ENCODE results near the gene SCN2A.
A peak's percentile ranks its signal among the peaks of the same experiment; 100 is the strongest.

Gene SCN2A

DNA sequence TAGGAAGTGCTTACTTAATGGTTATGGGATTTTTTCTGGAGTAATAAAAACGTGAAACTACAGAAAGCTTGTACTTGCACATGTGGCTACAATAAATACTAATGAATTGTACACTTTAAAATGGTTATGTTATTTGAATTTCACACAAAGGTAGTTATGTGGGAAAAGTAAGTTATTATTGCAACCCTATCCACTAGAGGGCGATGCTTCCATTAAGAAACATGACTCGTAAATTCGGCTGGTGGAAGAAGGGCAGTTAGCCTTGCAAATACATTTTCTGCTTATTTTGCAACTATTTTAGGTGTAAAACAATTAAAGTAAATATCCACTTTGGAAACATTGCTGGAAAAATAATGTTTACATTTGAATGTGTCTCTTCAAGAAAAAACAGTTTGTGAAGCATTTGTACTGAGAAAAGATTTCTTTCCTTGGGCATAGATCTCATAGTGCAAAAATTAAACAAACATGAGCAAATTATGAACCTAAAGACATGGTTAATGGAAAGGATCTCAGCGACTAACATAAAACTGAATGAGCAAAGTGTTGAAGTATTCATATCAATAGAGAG, 162.2 kb downstream of the SCN2A start:
- FAIRE-seq (peak; percentile 77), DNase-seq (ENCODE audit: insufficient read length) (no peak)
- no peak for TF ChIP-seq TAF1 (IDR thresholded peaks at IDR 0.05; ENCODE audit: borderline replicate concordance, low read depth, low read length)

GRCh38 chr2:165402162-165402561, 162.9 kb downstream of the SCN2A start:
- FAIRE-seq: no peak
- TF ChIP-seq TAF1 (IDR thresholded peaks at IDR 0.05; ENCODE audit: borderline replicate concordance, low read depth, low read length): no peak
- no peak for DNase-seq (ENCODE audit: insufficient read length)

GRCh38 chr2:165406173-165406572, 167.0 kb downstream of the SCN2A start:
- no peak for DNase-seq (ENCODE audit: insufficient read length)
- no peak for TF ChIP-seq POLR2AphosphoS5 (IDR thresholded peaks at IDR 0.05; ENCODE audit: low read depth, low read length)
- no peak for TF ChIP-seq TAF1 (IDR thresholded peaks at IDR 0.05; ENCODE audit: borderline replicate concordance, low read depth, low read length)
- TF ChIP-seq POLR2A (IDR thresholded peaks at IDR 0.05; ENCODE audit: low read depth, low read length): no peak
- FAIRE-seq: no peak

- FAIRE-seq: no peak
- no peak for DNase-seq (ENCODE audit: insufficient read length)
- TF ChIP-seq POLR2AphosphoS5 (IDR thresholded peaks at IDR 0.05; ENCODE audit: low read depth, low read length) (no peak), TAF1 (IDR thresholded peaks at IDR 0.05; ENCODE audit: borderline replicate concordance, low read depth, low read length) (no peak), POLR2A (IDR thresholded peaks at IDR 0.05; ENCODE audit: low read depth, low read length) (no peak)
These were observed 168.3 kb downstream of the SCN2A start for GRCh38 chr2:165407466-165407865.

- TF ChIP-seq POLR2A (IDR thresholded peaks at IDR 0.05; ENCODE audit: low read depth, low read length): no peak
- no peak for DNase-seq (ENCODE audit: insufficient read length)
- no peak for FAIRE-seq
These were observed 169.0 kb downstream of the SCN2A start for GRCh38 chr2:165408186-165408585.

DNA sequence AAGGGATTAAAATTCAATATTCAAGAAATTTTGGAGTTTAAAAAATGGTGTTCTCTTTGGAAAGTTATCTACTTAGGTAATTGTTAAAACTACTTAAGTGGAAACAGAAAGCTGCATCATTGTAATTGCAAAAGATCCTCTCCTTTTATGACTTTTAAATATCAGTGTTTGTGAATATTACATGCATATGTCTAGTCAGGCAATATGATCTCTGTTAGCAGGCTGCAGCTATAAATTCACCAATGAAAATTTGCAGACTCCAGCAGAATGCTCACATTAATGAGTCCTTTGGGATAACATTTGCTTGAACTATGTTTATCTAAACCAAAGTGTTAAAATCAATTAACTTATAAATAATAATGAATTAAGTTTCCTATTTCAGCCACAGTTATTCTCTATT, 171.1 kb downstream of the SCN2A start:
- no peak for TF ChIP-seq TAF1 (IDR thresholded peaks at IDR 0.05; ENCODE audit: borderline replicate concordance, low read depth, low read length)
- TF ChIP-seq POLR2AphosphoS5 (IDR thresholded peaks at IDR 0.05; ENCODE audit: low read depth, low read length): no peak
- no peak for TF ChIP-seq POLR2A (IDR thresholded peaks at IDR 0.05; ENCODE audit: low read depth, low read length)
- DNase-seq (ENCODE audit: insufficient read length) (no peak), FAIRE-seq (no peak)

DNA sequence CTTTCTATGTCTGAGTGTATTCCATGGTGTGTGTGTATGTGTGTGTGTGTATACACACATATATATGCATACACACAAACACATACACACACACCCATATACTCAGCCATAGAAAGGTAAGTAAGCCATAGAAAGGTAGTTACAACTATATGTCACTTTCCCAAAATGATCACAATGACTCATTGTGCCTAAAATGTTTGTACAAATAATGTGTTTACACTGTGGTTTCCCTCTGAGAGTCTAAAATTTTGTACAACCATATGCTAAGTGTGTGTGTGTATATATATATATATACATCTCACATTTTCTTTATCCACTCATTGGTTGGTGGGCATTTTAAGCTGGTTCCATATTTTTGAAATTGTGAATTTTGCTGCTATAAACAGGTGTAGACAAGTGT, 175.0 kb downstream of the SCN2A start:
- no peak for TF ChIP-seq POLR2AphosphoS5 (IDR thresholded peaks at IDR 0.05; ENCODE audit: low read depth, low read length)
- no peak for TF ChIP-seq POLR2A (IDR thresholded peaks at IDR 0.05; ENCODE audit: low read depth, low read length)
- TF ChIP-seq TAF1 (IDR thresholded peaks at IDR 0.05; ENCODE audit: borderline replicate concordance, low read depth, low read length): no peak
- no peak for FAIRE-seq
- DNase-seq (ENCODE audit: insufficient read length): no peak

- DNase-seq (ENCODE audit: insufficient read length) (no peak), FAIRE-seq (no peak)
- no peak for TF ChIP-seq POLR2A (IDR thresholded peaks at IDR 0.05; ENCODE audit: low read depth, low read length)
- no peak for TF ChIP-seq TAF1 (IDR thresholded peaks at IDR 0.05; ENCODE audit: borderline replicate concordance, low read depth, low read length)
- no peak for TF ChIP-seq POLR2AphosphoS5 (IDR thresholded peaks at IDR 0.05; ENCODE audit: low read depth, low read length)
These were observed 177.8 kb downstream of the SCN2A start for GRCh38 chr2:165417009-165417408.

DNA sequence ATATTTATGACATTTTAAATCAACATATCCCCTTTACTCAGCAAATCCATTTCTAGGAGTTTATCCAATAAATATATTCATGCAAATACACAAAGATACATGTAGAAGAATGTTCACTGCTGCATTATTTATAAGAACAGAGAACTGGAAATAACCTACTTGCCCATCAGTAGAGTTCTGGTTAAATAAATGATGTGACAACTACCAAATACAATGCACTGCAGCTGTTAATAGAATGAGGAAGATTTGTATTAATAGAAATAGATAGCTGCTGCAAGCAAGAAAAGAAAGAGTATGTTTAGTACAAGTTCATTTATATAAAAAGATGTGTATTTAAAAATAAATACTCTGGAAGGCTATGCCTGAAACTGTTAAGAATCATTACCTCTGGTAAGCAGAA, 181.0 kb downstream of the SCN2A start:
- DNase-seq (ENCODE audit: insufficient read length): no peak
- TF ChIP-seq TAF1 (IDR thresholded peaks at IDR 0.05; ENCODE audit: borderline replicate concordance, low read depth, low read length): no peak
- TF ChIP-seq POLR2AphosphoS5 (IDR thresholded peaks at IDR 0.05; ENCODE audit: low read depth, low read length): no peak
- no peak for TF ChIP-seq POLR2A (IDR thresholded peaks at IDR 0.05; ENCODE audit: low read depth, low read length)
- no peak for FAIRE-seq

- TF ChIP-seq POLR2A (IDR thresholded peaks at IDR 0.05; ENCODE audit: low read depth, low read length) (no peak), TAF1 (IDR thresholded peaks at IDR 0.05; ENCODE audit: borderline replicate concordance, low read depth, low read length) (no peak), POLR2AphosphoS5 (IDR thresholded peaks at IDR 0.05; ENCODE audit: low read depth, low read length) (no peak)
- FAIRE-seq (no peak), DNase-seq (ENCODE audit: insufficient read length) (no peak)
These were observed 183.9 kb downstream of the SCN2A start for GRCh38 chr2:165423081-165423480.

GRCh38 chr2:165425556-165425955, 186.3 kb downstream of the SCN2A start:
- FAIRE-seq: no peak
- no peak for DNase-seq (ENCODE audit: insufficient read length)
- no peak for TF ChIP-seq POLR2A (IDR thresholded peaks at IDR 0.05; ENCODE audit: low read depth, low read length)
- TF ChIP-seq TAF1 (IDR thresholded peaks at IDR 0.05; ENCODE audit: borderline replicate concordance, low read depth, low read length): no peak
- TF ChIP-seq POLR2AphosphoS5 (IDR thresholded peaks at IDR 0.05; ENCODE audit: low read depth, low read length): no peak

- no peak for DNase-seq (ENCODE audit: insufficient read length)
- FAIRE-seq: no peak
- TF ChIP-seq TAF1 (IDR thresholded peaks at IDR 0.05; ENCODE audit: borderline replicate concordance, low read depth, low read length) (no peak), POLR2AphosphoS5 (IDR thresholded peaks at IDR 0.05; ENCODE audit: low read depth, low read length) (no peak), POLR2A (IDR thresholded peaks at IDR 0.05; ENCODE audit: low read depth, low read length) (no peak)
These were observed 188.5 kb downstream of the SCN2A start for GRCh38 chr2:165427686-165428085.

DNA sequence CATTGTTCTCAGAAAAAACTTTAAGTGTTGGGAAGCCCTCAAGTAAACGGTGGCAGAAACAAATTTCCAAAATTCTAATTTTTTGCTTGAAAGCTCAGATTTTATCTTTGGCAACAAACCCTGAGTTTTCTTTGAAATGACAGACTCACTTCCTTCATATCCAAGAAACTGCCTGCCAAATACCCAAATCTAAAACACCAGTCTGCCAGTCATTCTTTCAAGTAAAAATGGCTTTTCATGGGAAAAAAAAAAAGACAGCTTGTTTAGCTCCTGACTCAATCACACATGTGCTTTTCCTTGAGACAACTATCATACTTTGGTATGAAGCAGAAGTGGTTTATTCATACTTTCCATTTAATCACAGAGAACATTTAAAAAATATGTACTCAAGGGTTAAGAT, 189.7 kb downstream of the SCN2A start:
- FAIRE-seq: no peak
- DNase-seq (ENCODE audit: insufficient read length): no peak
- no peak for TF ChIP-seq POLR2AphosphoS5 (IDR thresholded peaks at IDR 0.05; ENCODE audit: low read depth, low read length)
- TF ChIP-seq TAF1 (IDR thresholded peaks at IDR 0.05; ENCODE audit: borderline replicate concordance, low read depth, low read length): no peak
- no peak for TF ChIP-seq POLR2A (IDR thresholded peaks at IDR 0.05; ENCODE audit: low read depth, low read length)

Measured in GM12892 (cell line).